NCI-H69 (cell line): Measurements from ENCODE around the gene HMGCR.

ENCODE experiments used
- DNase-seq: peaks from one replicate; lab custom pipeline; 2025; lab: John Stamatoyannopoulos, UW

The HMGCR gene

GRCh38 chr5:75381456-75381855 lies 44.4 kb downstream of the HMGCR start:
- no peak for DNase-seq

- no peak for DNase-seq
These were observed 47.2 kb downstream of the HMGCR start for GRCh38 chr5:75384218-75384617.

GRCh38 chr5:75387806-75388205 lies 50.8 kb downstream of the HMGCR start:
- no peak for DNase-seq

GRCh38 chr5:75389430-75389829 lies 52.4 kb downstream of the HMGCR start:
- DNase-seq, result no peak

GRCh38 chr5:75395277-75395676 lies 58.3 kb downstream of the HMGCR start:
- DNase-seq, result no peak

- no peak for DNase-seq
These were observed 68.3 kb downstream of the HMGCR start for GRCh38 chr5:75405296-75405695.
